Measurements from ENCODE around the gene YRDC. TPM values are rescaled to one million over a fixed set of nuclear protein-coding genes. Genes with fewer than 3 reads are reported as not detected.

Gene YRDC
- total RNA-seq, 1 donor from 2014 or later, result 14.3 TPM

DNA sequence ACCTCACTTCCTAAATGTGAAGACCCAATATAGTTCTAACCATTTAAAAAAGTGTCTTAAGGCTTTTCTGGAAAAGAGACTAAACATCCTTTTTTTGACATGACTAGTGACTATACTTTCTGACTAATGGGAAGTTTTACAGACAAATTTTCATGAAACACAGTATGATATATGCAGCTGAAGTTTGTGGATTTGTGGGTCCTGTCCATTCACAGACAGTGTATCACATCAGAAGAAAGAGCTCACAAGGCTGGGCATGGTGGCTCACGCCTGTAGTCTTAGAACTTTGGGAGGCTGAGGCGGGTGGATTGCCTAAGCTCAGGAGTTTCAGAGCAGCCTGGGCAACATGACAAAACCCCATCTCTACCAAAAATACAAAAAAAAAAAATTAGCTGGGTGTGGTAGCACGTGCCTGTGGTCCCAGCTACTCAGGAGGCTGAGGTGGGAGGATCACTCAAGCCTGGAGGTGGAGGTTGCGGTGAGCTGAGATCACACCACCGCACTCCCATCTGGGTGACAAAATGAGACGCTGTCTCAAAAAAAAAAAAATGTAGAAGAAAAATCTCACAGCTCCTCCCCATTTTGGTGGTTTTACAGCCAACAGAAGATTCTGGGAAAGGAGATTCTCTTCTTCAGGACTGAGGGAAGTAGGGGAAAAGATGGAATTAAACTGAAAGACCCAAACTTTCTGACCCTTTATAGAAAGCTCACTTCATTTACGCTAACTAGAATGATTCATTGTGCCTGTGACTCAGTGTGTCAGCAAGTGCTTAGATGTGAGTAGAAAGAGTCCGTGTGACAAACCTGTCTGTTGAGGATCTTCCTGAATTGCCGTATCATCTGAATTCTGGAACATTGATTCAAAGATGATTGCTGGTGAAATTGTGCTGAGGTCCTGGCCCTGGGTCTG is 15.2 kb upstream of the YRDC start:
- no peak overlapping the region for H3K27ac Mint-ChIP-seq (ENCODE audit: unreplicated experiment)

DNA sequence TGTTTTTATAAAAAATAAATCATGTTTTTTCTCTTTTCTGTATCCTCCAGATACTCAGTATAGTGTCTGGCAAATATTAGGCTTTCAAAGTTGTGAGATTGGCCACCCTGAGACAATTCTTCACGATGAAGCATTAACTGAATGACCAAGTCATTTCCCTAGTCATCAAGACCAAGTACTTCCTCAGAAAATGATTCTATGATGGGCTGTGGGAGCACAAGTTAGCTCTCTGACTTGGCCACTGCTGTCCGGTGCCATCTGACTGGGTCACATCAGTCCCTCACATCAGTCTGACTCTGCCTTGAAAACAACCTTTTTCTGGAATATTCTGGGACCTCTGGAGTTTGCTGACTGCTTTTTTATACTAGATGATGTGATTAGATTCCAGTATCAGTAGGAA is 13.5 kb upstream of the YRDC start:
- H3K4me3 Mint-ChIP-seq (ENCODE audit: unreplicated experiment), result no peak overlapping the region
- H3K4me1 Mint-ChIP-seq (ENCODE audit: unreplicated experiment), result no peaks in the 10 kb centered on the region
- H3K27ac Mint-ChIP-seq (ENCODE audit: unreplicated experiment), result no peak overlapping the region
- H3K27me3 Mint-ChIP-seq (ENCODE audit: unreplicated experiment), result no peaks in the 10 kb centered on the region
- no peak for DNase-seq (ENCODE audit: extremely low spot score, unreplicated experiment)
- TF ChIP-seq, protein P1, sequence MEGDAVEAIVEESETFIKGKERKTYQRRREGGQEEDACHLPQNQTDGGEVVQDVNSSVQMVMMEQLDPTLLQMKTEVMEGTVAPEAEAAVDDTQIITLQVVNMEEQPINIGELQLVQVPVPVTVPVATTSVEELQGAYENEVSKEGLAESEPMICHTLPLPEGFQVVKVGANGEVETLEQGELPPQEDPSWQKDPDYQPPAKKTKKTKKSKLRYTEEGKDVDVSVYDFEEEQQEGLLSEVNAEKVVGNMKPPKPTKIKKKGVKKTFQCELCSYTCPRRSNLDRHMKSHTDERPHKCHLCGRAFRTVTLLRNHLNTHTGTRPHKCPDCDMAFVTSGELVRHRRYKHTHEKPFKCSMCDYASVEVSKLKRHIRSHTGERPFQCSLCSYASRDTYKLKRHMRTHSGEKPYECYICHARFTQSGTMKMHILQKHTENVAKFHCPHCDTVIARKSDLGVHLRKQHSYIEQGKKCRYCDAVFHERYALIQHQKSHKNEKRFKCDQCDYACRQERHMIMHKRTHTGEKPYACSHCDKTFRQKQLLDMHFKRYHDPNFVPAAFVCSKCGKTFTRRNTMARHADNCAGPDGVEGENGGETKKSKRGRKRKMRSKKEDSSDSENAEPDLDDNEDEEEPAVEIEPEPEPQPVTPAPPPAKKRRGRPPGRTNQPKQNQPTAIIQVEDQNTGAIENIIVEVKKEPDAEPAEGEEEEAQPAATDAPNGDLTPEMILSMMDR (IDR thresholded peaks at IDR 0.05), result no peak
- no peaks in the 10 kb centered on the region for H3K9me3 Mint-ChIP-seq (ENCODE audit: unreplicated experiment)
- H3K36me3 Mint-ChIP-seq (ENCODE audit: unreplicated experiment), result peaks cover 24% of the 10 kb centered on the region

More for the DNA sequence above, 15.2 kb upstream of the YRDC start:
- no peak for DNase-seq (ENCODE audit: extremely low spot score, unreplicated experiment)
- H3K9me3 Mint-ChIP-seq (ENCODE audit: unreplicated experiment), result no peaks in the 10 kb centered on the region
- no peak overlapping the region for H3K4me3 Mint-ChIP-seq (ENCODE audit: unreplicated experiment)
- no peaks in the 10 kb centered on the region for H3K27me3 Mint-ChIP-seq (ENCODE audit: unreplicated experiment)
- H3K4me1 Mint-ChIP-seq (ENCODE audit: unreplicated experiment), result no peaks in the 10 kb centered on the region
- peaks cover 32% of the 10 kb centered on the region for H3K36me3 Mint-ChIP-seq (ENCODE audit: unreplicated experiment)
- TF ChIP-seq, protein P1 (IDR thresholded peaks at IDR 0.05), result no peak

DNA sequence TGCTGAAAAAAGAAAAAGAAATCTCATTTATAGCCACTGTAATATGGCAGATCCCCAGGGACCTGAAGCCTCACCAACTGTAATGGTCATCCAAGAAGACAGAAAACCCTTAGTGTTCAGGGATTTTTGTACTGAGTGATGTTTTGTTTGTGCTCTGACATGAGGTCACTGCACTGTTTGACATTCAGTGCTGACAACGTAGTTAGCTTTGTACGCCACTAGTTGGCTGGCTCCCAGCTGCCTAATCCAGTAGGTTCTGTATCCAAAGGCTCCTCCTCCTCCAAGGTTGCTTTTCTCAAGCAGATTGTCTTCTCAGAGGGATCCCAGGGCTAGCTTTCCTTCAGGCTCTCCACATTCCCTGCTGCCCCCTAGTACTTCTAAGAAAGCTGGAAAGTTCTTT is 9.5 kb upstream of the YRDC start:
- H3K4me3 Mint-ChIP-seq (ENCODE audit: unreplicated experiment), result no peak overlapping the region
- TF ChIP-seq, protein P1 (IDR thresholded peaks at IDR 0.05), result no peak
- DNase-seq (ENCODE audit: extremely low spot score, unreplicated experiment), result no peak
- H3K36me3 Mint-ChIP-seq (ENCODE audit: unreplicated experiment), result peaks cover 17% of the 10 kb centered on the region
- H3K9me3 Mint-ChIP-seq (ENCODE audit: unreplicated experiment), result no peaks in the 10 kb centered on the region
- H3K4me1 Mint-ChIP-seq (ENCODE audit: unreplicated experiment), result no peaks in the 10 kb centered on the region
- no peaks in the 10 kb centered on the region for H3K27me3 Mint-ChIP-seq (ENCODE audit: unreplicated experiment)
- H3K27ac Mint-ChIP-seq (ENCODE audit: unreplicated experiment), result no peak overlapping the region

DNA sequence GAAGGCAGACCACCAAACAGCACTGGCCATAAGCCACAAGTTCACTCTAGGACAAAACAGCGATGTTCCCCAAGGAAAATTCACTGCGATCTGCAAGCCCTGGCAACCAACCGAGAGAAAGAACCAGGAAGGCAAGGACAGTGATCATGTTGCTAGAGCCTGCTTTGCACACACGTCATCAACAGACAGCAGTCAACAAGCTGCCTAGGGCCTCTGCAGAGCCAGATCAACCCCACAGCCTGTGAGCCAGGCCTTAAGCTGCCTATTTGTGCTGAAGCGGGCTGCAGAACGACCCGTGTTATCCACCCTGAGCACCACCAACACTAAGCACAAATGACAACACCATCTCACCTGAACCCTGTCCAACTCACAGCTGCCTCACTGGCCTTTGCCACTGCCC is 6.2 kb upstream of the YRDC start:
- no peak overlapping the region for H3K4me3 Mint-ChIP-seq (ENCODE audit: unreplicated experiment)
- no peaks in the 10 kb centered on the region for H3K36me3 Mint-ChIP-seq (ENCODE audit: unreplicated experiment)
- no peaks in the 10 kb centered on the region for H3K27me3 Mint-ChIP-seq (ENCODE audit: unreplicated experiment)
- peaks cover 18% of the 10 kb centered on the region for H3K4me1 Mint-ChIP-seq (ENCODE audit: unreplicated experiment)
- no peak for DNase-seq (ENCODE audit: extremely low spot score, unreplicated experiment)
- TF ChIP-seq, protein P1 (IDR thresholded peaks at IDR 0.05), result no peak
- no peaks in the 10 kb centered on the region for H3K9me3 Mint-ChIP-seq (ENCODE audit: unreplicated experiment)
- H3K27ac Mint-ChIP-seq (ENCODE audit: unreplicated experiment), result no peak overlapping the region

DNA sequence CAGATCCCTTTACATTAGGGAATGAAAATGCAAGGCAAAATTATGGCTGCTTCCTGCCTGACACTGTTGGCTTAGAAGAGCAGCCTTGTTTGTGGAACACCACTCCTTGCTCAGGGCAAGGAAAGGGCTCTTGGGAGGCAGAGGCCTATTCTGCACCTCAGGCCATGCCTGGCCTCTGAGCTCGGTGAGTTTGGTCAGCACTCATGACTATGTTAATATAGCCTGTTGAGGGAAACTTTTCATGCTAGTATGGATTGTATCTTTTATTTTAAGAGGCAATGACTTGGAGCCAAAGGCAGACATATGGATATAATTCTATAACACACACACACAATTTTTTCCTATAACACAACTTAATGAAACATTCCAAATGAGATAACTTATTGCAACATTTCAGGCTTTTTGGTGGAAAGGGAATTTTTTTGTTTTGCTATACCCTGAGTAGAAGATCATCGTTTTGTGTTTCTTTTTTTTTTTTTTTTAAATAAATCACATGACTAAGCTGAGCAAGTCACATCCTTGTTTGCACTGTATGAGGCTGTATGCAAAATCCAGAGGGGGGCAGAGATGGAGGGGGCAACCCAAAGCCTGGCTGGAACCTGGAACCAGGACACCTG is 5.6 kb upstream of the YRDC start:
- DNase-seq (ENCODE audit: extremely low spot score, unreplicated experiment), result no peak
- H3K36me3 Mint-ChIP-seq (ENCODE audit: unreplicated experiment), result no peaks in the 10 kb centered on the region
- no peaks in the 10 kb centered on the region for H3K27me3 Mint-ChIP-seq (ENCODE audit: unreplicated experiment)
- no peak overlapping the region for H3K4me3 Mint-ChIP-seq (ENCODE audit: unreplicated experiment)
- TF ChIP-seq, protein P1 (IDR thresholded peaks at IDR 0.05), result no peak
- H3K9me3 Mint-ChIP-seq (ENCODE audit: unreplicated experiment), result no peaks in the 10 kb centered on the region
- no peak overlapping the region for H3K27ac Mint-ChIP-seq (ENCODE audit: unreplicated experiment)
- H3K4me1 Mint-ChIP-seq (ENCODE audit: unreplicated experiment), result peaks cover 23% of the 10 kb centered on the region
